Stimulated activated CD4-positive, alpha-beta T cell treated with anti-CD3 and anti-CD28 coated beads, Interleukin-1b, Interleukin-23, amount 100 ng/mL, for 4 hours (primary cell): Measurements from ENCODE around the gene DMBX1.

ENCODE experiments used
- DNase-seq, 2 donors: peaks; one replicate each; pipeline ENCODE4 v3.0.0-alpha.2; 2020; ENCODE audit warnings: low read depth in 2 of 2

DMBX1 gene

DNA sequence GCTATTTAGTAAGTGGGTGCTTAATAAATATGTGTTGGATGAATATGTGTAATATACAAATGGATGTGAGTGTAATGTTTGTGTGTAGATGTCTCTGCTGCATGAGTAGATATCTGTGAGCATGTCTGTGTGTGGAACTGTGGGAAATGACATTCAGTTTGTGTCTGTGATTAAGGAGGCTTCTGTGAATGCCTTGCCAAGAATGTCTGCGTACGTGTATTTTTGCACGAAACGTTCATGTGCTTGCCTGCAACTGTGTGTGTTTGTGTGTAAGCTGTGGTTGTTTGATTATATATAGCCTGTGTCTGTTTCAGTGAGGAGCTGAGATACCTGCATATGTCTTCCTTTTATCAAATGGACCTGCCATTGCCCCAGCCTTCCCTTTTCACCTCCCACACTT is 13.8 kb downstream of the DMBX1 start:
- no peak for DNase-seq

- no peak for DNase-seq
Observed at GRCh38 chr1:46506470-46507219, 17.0 kb downstream of the DMBX1 start.

DNA sequence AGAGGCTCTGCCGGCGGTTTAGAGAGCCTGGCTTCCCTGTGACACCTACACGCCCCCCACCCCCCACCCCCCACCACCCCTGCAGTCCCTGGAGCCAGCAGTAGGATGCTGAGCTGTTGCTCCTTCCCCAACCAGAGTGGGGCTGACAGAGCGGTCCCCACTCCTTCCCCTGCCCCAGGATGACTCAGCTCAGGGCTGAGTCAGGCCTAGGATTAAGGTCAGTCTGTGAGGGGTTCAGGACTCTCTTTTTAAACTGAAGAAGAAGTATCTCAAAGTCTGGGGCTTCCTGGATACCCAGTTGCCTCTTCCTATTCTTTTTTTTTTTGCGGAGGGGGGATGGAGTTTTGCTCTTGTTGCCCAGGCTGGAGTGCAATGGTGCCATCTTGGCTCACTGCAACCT is 19.1 kb downstream of the DMBX1 start:
- DNase-seq, result no peak

DNA sequence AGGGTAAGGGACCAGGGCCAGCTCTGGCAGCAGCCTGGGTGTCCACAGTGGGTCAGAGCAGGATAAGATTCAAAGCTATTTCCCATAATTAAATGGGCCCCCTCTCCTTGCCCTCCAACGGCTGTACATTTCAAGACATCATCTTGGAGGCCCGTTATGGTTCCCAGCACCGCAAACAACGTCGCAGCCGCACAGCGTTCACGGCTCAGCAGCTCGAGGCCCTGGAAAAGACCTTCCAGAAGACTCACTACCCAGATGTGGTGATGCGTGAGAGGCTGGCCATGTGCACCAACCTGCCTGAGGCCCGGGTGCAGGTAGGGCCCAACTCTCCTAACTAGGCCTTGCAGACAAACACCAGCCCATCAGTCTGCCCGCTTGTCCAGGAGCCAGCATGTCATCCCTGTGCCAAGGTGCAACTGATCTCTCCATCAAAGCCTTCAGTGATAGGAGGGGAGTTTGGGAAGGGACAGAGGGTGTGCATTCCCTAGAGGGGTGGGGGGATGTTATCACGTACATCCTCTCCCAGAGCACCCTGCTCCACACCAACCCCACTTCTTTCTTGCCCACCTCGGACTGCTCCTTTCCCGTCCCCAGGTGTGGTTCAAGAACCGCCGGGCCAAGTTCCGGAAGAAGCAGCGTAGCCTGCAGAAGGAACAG is 20.8 kb downstream of the DMBX1 start:
- no peak for DNase-seq

GRCh38 chr1:46510998-46511365 is 21.3 kb downstream of the DMBX1 start:
- no peak for DNase-seq

DNA sequence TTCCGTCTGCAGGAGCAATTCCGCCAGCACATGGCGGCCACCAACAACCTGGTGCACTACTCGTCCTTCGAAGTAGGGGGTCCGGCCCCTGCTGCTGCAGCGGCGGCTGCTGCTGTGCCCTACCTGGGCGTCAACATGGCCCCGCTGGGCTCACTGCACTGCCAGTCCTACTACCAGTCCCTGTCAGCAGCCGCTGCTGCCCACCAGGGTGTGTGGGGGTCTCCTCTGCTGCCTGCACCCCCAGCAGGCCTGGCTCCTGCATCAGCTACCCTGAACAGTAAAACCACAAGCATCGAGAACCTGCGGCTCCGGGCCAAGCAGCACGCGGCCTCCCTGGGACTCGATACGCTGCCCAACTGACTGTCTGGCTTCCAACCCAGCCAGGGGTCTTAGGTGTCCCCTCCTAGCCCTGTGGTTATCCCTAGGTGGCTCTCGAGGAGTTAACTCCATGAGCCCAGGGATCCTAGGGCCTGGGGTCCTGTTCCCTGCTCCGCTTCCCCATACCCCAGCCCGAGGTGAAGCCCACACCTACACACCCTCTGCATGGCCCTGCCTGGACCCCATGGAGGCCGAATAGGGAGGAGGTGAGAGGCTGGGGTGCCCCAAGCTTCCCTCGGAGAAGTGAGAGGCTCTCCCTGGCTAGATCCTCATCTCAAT is 22.6 kb downstream of the DMBX1 start:
- no peak for DNase-seq

DNA sequence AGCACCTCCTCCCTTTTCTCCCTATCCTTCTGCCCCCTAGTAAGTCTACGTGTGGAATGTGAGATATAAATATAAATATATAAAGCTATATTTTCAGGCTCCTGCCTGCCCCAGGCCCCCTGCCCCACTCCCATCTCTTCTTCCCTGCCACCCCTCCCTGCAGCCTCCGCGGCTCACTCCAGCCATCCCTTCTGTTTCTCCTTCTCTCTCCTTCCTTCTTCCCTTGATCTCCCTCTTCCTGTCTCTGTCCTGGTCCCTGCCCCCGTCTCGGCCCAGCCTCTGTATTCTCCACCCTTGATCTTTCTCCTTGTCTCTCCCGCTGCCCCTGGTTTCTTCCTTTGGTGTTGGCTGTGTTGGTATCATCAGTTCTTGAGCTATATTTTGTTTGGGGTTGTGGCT is 23.2 kb downstream of the DMBX1 start:
- DNase-seq, result no peak

GRCh38 chr1:46513536-46513935 is 23.9 kb downstream of the DMBX1 start:
- no peak for DNase-seq

DNA sequence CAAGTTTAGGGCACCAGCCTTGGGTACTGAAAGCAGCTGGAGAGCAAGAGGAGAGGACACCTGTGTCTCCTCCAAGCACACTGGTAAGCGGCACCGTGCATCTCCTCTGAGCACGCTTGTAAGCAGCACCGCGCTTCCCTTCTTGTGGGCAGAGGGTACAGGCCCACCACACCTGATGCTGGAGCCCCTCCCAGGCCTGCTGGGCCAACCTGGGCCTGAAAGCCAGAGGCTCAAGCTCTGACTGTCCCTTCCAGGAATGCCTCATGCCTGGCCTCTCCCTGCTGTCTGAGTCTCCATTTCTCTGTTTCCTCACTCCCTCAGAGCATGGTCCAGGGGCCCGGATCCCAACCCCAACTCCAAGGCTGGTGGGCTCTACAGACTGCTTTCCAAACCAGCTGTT is 25.9 kb downstream of the DMBX1 start:
- DNase-seq, result no peak

DNA sequence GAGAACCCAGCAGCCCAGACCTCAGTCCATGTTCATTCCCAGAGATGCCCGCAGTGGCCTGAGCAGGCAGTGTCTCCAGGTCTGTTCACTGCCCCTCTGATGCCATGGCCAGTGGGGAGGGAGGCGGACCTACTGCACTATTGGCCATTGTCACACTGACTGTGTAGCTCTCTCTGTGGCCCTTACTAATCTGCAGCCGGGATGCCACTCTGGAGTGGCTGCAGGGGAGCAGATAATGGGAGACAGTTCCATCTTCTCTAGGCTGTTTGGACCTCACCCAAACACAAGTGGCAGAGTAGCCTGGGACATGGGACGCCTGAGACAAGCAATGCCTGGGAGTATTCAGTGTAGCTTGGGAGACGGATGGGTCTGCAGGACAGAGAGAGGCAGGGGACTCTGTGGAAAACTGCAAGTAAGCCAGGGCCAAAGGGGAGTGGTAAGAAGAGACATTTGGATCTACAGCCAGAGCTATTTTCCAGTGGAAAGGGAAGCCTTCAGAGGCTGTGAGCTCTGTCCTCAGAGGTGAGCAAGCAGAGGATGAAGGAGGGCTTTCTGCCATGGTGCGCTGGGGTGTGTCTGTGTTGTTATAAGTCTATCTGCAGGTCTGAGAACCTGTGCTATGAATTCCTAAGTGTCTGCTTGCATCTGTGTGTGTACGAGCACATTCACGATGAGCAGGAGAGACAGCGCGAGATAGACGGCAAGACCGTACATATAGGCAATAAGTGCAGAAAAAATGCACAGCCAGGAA is 26.7 kb downstream of the DMBX1 start:
- DNase-seq, result no peak

- DNase-seq, result no peak
Observed at GRCh38 chr1:46517010-46517600, 27.5 kb downstream of the DMBX1 start.

DNA sequence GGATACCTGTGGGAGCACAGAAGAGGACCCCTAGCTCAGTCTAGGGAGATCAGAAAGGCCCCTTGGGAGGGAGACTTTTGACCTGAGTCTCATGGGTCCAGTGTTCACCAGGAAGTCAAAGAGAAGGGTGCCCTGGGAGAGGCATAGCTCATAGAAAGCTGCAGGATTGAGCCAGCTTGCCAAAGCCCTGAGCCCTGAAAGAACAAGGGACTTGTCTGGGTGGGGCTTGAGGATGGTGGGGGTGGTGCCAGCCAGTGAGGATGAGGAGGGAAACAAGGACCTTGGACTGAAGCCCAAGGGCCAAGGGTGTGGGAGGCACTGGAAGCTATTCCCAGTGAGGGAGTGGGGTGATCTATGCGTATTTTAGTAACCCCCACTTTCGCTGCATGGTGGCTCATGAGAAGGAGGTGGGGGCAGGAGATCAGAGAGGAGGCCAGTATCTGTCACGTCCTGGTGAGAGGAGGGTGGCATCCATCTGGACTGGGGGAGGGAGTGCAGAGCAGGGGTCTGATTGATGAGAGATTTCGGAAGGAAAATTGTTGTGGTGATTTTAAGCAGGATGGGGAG is 28.4 kb downstream of the DMBX1 start:
- no peak for DNase-seq

GRCh38 chr1:46519209-46519608 is 29.6 kb downstream of the DMBX1 start:
- DNase-seq, result no peak

DNA sequence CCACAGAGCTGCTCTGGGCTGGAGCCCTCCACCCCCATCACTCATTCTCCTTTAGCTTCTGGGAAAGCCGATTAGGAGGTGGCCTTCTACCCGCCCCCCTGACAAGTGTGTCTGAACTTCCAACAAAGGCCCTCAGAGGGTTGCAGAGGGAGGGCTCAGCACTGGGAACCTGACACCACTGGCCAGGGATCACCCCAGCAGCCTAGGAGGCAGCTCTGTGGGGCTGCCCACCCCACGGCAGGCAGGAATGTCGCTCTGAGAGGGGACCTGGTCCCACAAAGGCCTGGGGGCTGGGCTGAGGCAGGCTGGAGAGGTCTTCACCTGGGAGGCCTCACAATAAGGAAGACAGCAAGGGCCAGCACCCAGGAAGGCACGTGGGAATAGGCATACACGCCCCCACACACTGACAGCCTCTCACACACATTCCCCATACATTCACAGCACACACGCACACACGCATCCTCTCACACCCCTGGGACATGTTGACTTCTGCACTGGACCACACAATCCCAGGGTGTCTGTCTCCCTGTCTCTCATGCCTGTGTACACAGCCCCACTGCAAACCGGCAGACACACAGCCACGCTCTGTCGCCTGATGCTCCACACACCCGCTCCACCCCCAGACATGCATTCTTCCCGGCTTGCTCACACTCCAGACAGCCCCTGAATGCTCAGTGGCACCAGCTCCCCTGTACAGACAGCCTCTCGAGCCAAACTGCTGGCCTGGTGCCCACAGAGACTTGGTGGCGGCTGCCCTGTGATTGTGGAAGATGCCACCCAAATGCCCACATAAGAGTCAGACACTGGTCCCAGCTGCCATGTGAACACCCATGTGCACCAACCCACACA is 30.7 kb downstream of the DMBX1 start:
- no peak for DNase-seq

GRCh38 chr1:46521414-46521813 is 31.8 kb downstream of the DMBX1 start:
- no peak for DNase-seq

DNA sequence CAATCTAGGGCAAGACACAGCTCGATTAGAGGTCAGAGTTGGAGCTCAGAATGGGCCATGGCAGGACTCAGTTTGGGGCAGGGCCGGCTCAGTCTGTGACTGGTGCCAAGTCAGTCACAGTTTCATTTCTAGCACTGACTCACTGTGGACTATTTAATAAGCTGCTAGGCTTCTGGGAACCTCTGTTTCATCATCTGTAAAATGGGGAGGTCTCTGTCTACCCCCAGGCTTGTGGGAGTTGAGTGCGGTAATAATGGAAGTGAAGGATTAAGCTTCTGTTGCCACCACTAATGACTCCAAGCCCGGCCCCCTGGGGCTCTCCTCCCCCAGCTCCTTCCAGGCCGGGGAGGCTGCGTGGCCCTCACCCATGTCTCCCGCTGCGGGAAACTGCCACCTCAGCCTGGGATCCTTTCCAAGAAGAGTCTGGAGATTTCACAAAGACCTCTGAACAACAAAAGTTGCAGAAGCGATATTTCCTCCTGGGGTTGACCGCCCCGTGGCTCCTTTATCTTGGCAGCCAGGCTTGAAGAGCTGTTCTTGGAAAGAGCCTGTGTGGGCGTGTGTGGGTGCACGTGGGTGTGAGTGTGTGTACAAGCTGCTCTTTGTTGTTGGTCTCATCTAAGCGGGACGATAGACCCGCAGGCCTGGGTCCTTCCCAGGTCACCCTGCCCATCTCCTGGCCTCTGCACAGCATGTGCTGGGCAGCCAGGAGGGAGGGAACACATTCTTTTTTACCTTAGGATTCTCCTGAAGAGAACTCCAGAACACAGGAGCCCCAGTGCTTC is 32.7 kb downstream of the DMBX1 start:
- no peak for DNase-seq

GRCh38 chr1:46522969-46523320 is 33.3 kb downstream of the DMBX1 start:
- no peak for DNase-seq

DNA sequence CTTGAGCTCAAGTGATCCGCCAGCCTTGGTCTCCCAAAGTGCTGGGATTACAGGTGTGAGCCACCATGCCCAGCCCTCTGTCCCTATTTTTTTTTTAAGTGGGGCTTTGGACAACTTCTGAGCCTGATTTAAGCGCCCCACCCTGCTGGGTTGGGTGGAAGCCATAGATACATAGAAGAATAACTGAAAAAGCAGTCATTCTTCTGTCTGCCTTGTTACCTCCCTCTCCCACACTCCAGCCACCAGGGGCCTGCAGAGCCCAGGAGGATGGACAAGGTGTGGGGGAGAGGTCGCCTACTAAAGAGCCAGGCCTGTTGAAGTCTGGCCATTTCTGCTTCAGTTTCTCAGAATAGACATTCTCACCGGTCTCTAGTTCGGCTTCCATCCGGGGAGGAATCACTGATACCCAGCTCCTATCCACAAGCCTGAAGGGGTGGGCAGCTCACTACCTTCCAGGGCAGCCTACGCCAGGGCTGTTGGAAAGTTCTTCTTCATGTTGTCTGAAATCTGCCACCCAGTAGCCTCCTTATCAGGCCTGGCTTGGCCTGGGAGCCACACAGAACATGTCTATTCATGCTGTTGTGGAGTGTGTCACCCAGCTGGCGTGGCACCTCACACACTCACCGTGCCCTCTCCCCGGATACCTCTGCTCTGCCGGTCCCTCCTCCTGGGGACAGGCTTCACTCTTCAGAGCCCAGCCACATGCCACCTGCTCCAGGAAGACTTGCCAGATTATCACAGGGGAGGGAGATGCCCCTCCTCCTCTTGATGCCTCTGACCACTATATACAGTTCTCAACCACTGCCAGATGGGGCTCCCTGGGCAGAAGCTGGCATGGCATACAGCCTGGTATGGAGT is 34.1 kb downstream of the DMBX1 start:
- no peak for DNase-seq

DNA sequence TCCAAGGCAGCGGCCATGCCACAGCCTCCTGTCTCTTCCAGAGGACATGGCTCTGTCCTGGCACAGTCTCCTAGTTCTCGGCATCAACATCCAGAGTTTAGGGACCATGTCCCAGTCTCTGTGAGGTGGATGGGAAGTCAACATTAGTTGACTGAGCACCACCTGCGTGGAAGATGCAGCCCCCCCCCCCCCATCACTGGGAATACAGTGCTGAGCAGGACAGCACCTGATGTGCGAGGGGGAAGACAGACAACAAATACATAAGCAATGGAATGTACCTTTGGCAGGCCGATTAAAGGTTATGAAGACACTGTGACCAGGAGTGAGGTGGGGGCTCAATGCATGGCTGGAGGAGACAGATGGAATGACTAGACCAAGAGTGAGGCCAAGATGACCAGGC is 35.2 kb downstream of the DMBX1 start:
- no peak for DNase-seq
